H4 (cell line): ENCODE data around the gene SYPL2. TPM values are rescaled to one million over a fixed set of nuclear protein-coding genes. Genes with fewer than 3 reads are reported as not detected.
A peak's percentile ranks its signal among the peaks of the same experiment; 100 is the strongest.
"Not testable (repeated sequence)": the region's sequence is repeated elsewhere in the genome, so short reads cannot be mapped to it uniquely, and the experiment has no call there.

ENCODE experiments used
- DNase-seq: peaks from one replicate; pipeline ENCODE4 v3.0.0-alpha.2; 2015; ENCODE audit warnings: low spot score
- total RNA-seq: library from RNA; depleted of rRNA; stranded (reverse); fragments of >200 nt; shearing (Covaris generic); gene quantifications from 2 replicates; pipeline ENCODE4 v1.2.3, GENCODE V29; 2014

SYPL2 gene
- total RNA-seq, 1 experiment from 2014 or later = 0.54 TPM

- DNase-seq = no peak
Measured at GRCh38 chr1:109470245-109470644, 3.9 kb downstream of the SYPL2 start.

- DNase-seq = no peak
Measured at GRCh38 chr1:109472779-109473178, 6.4 kb downstream of the SYPL2 start.

GRCh38 chr1:109473284-109474057, 7.1 kb downstream of the SYPL2 start:
- DNase-seq = not testable (repeated sequence)

- DNase-seq = no peak
Measured at GRCh38 chr1:109474697-109475096, 8.4 kb downstream of the SYPL2 start.

GRCh38 chr1:109475261-109475660, 8.9 kb downstream of the SYPL2 start:
- no peak for DNase-seq

GRCh38 chr1:109476825-109477224, 10.5 kb downstream of the SYPL2 start:
- no peak for DNase-seq

GRCh38 chr1:109477821-109478220, 11.5 kb downstream of the SYPL2 start:
- DNase-seq = no peak

GRCh38 chr1:109478806-109479205, 12.5 kb downstream of the SYPL2 start:
- no peak for DNase-seq

GRCh38 chr1:109479311-109479710, 13.0 kb downstream of the SYPL2 start:
- DNase-seq = no peak

GRCh38 chr1:109479901-109480300, 13.6 kb downstream of the SYPL2 start:
- DNase-seq = no peak

GRCh38 chr1:109481646-109482045, 15.3 kb downstream of the SYPL2 start:
- no peak for DNase-seq

- no peak for DNase-seq
Measured at GRCh38 chr1:109482242-109482641, 15.9 kb downstream of the SYPL2 start.

- DNase-seq = no peak
Measured at GRCh38 chr1:109482791-109483671, 16.7 kb downstream of the SYPL2 start.

- peak; percentile 84 for DNase-seq
Measured at GRCh38 chr1:109483672-109484518, 17.5 kb downstream of the SYPL2 start, which contains the start of gene ATXN7L2. Gene ATXN7L2 (plus strand): TSS chr1:109483905. CDS start chr1:109483954, 49 bp downstream.

GRCh38 chr1:109484519-109484975, 18.2 kb downstream of the SYPL2 start:
- DNase-seq = no peak

- DNase-seq = no peak
Measured at GRCh38 chr1:109485001-109485400, 18.7 kb downstream of the SYPL2 start.

- no peak for DNase-seq
Measured at GRCh38 chr1:109487261-109487660, 20.9 kb downstream of the SYPL2 start.

GRCh38 chr1:109488201-109488600, 21.9 kb downstream of the SYPL2 start:
- DNase-seq = no peak

- DNase-seq = no peak
Measured at GRCh38 chr1:109488696-109489095, 22.4 kb downstream of the SYPL2 start.

- DNase-seq = peak; percentile 48
Measured at GRCh38 chr1:109490029-109490933, 23.9 kb downstream of the SYPL2 start.

- DNase-seq = no peak
Measured at GRCh38 chr1:109490934-109491302, 24.6 kb downstream of the SYPL2 start.
